Transverse colon (tissue), 3 donors: Measurements from ENCODE around the gene PTGES.

Experiments used
- CTCF ChIP-seq, 5 experiments: fragments of 200-600 bp in 3 of 5; fragments of 450-650 bp in 2 of 5; sonication (generic) in 3 of 5; IDR thresholded peaks; 1 replicate in 2 of 5; 2 replicates in 3 of 5; pipeline ENCODE4 v1.5.1; 2016 to 2017; ENCODE audit warnings: antibody characterized with exemption in 5 of 5, inconsistent platforms in 3 of 5, mild to moderate bottlenecking in 2 of 5, moderate library complexity in 1 of 5
- POLR2A ChIP-seq: fragments of 450-650 bp; IDR thresholded peaks from one replicate; pipeline ENCODE4 v1.6.1; 2016; ENCODE audit warnings: antibody characterized with exemption, mild to moderate bottlenecking, moderate library complexity

- TF ChIP-seq CTCF (IDR thresholded peaks at IDR 0.05) (no peak), POLR2A (no peak)
Observed at GRCh38 chr9:129773262-129774048, 20.6 kb upstream of the PTGES start.
